HG02840 (cell line): ENCODE measurements around the gene MALAT1.
A peak's percentile ranks its signal among the peaks of the same experiment; 100 is the strongest.
"Not testable (repeated sequence)": the region's sequence is repeated elsewhere in the genome, so short reads cannot be mapped to it uniquely, and the experiment has no call there.

Experiments
- ATAC-seq: cut with Tn5 transposase; IDR thresholded peaks from one replicate; pipeline ENCODE4 v1.9.1; 2021; ENCODE audit warnings: mild to moderate bottlenecking, moderate library complexity, moderate number of reproducible peaks; ENCODE audit not compliant: unreplicated experiment, low FRiP score

Gene MALAT1

GRCh38 chr11:65497141-65498041 lies 1.5 kb upstream of the MALAT1 start:
- ATAC-seq = peak; percentile 54

- ATAC-seq = no peak
Measured at GRCh38 chr11:65498042-65498726, 661 bp upstream of the MALAT1 start.

- no peak for ATAC-seq
Measured at GRCh38 chr11:65498727-65498976, 193 bp upstream of the MALAT1 start.

- ATAC-seq = no peak
Measured at GRCh38 chr11:65499713-65500386, 1.0 kb downstream of the MALAT1 start.

GRCh38 chr11:65500387-65501185 lies 1.7 kb downstream of the MALAT1 start:
- ATAC-seq = no peak

- ATAC-seq = no peak
Measured at GRCh38 chr11:65501186-65501471, 2.3 kb downstream of the MALAT1 start.

- no peak for ATAC-seq
Measured at GRCh38 chr11:65501472-65502273, 2.8 kb downstream of the MALAT1 start.

- no peak for ATAC-seq
Measured at GRCh38 chr11:65502274-65502554, 3.4 kb downstream of the MALAT1 start.

GRCh38 chr11:65502555-65503367 lies 3.9 kb downstream of the MALAT1 start:
- ATAC-seq = no peak

- no peak for ATAC-seq
Measured at GRCh38 chr11:65503368-65503948, 4.6 kb downstream of the MALAT1 start.

- no peak for ATAC-seq
Measured at GRCh38 chr11:65503949-65504673, 5.3 kb downstream of the MALAT1 start.

- ATAC-seq = no peak
Measured at GRCh38 chr11:65504674-65505465, 6.0 kb downstream of the MALAT1 start.

GRCh38 chr11:65505466-65506289 lies 6.8 kb downstream of the MALAT1 start:
- no peak for ATAC-seq

GRCh38 chr11:65506290-65506771 lies 7.5 kb downstream of the MALAT1 start:
- ATAC-seq = no peak

GRCh38 chr11:65506772-65507505 lies 8.1 kb downstream of the MALAT1 start:
- no peak for ATAC-seq

- ATAC-seq = not testable (repeated sequence)
Measured at GRCh38 chr11:65512311-65512710, 13.5 kb downstream of the MALAT1 start.
